Measurements from ENCODE around the gene SPAG17.

The SPAG17 gene

GRCh38 chr1:118093017-118093416 is 92.0 kb downstream of the SPAG17 start:
- Histone ChIP-seq H3K36me3 (ENCODE audit: control insufficient read depth, insufficient read depth, low read length) (no peaks in the 10 kb centered on the region), H3K27me3 (replicated peaks; ENCODE audit: control insufficient read depth, insufficient read depth, low read length, poor library complexity, severe bottlenecking) (no peaks in the 10 kb centered on the region), H3K9me3 (ENCODE audit: control insufficient read depth, low read length) (no peaks in the 10 kb centered on the region), H3K27ac (ENCODE audit: insufficient read depth, low read length, poor library complexity, severe bottlenecking) (no peak overlapping the region), H3K4me3 (ENCODE audit: insufficient read depth, low read depth, low read length, poor library complexity, severe bottlenecking) (no peak overlapping the region), H3K4me1 (ENCODE audit: control insufficient read depth, insufficient read depth, low read length, poor library complexity, severe bottlenecking) (no peaks in the 10 kb centered on the region)
- no peak for DNase-seq

- Histone ChIP-seq H3K27me3 (replicated peaks; ENCODE audit: control insufficient read depth, insufficient read depth, low read length, poor library complexity, severe bottlenecking) (no peaks in the 10 kb centered on the region), H3K36me3 (ENCODE audit: control insufficient read depth, insufficient read depth, low read length) (no peaks in the 10 kb centered on the region), H3K4me3 (ENCODE audit: insufficient read depth, low read depth, low read length, poor library complexity, severe bottlenecking) (no peak overlapping the region), H3K9me3 (ENCODE audit: control insufficient read depth, low read length) (no peaks in the 10 kb centered on the region), H3K27ac (ENCODE audit: insufficient read depth, low read length, poor library complexity, severe bottlenecking) (no peak overlapping the region), H3K4me1 (ENCODE audit: control insufficient read depth, insufficient read depth, low read length, poor library complexity, severe bottlenecking) (no peaks in the 10 kb centered on the region)
- DNase-seq, result no peak
These were observed 94.9 kb downstream of the SPAG17 start for GRCh38 chr1:118090130-118090529.

GRCh38 chr1:118085365-118085764 is 99.7 kb downstream of the SPAG17 start:
- DNase-seq, result no peak
- H3K4me3 ChIP-seq (ENCODE audit: insufficient read depth, low read depth, low read length, poor library complexity, severe bottlenecking), result no peak overlapping the region
- H3K36me3 ChIP-seq (ENCODE audit: control insufficient read depth, insufficient read depth, low read length), result no peaks in the 10 kb centered on the region
- no peaks in the 10 kb centered on the region for H3K27me3 ChIP-seq (replicated peaks; ENCODE audit: control insufficient read depth, insufficient read depth, low read length, poor library complexity, severe bottlenecking)
- no peak overlapping the region for H3K27ac ChIP-seq (ENCODE audit: insufficient read depth, low read length, poor library complexity, severe bottlenecking)
- H3K9me3 ChIP-seq (ENCODE audit: control insufficient read depth, low read length), result no peaks in the 10 kb centered on the region
- no peaks in the 10 kb centered on the region for H3K4me1 ChIP-seq (ENCODE audit: control insufficient read depth, insufficient read depth, low read length, poor library complexity, severe bottlenecking)

GRCh38 chr1:118084400-118084799 is 100.6 kb downstream of the SPAG17 start:
- no peaks in the 10 kb centered on the region for H3K36me3 ChIP-seq (ENCODE audit: control insufficient read depth, insufficient read depth, low read length)
- DNase-seq, result no peak
- H3K4me1 ChIP-seq (ENCODE audit: control insufficient read depth, insufficient read depth, low read length, poor library complexity, severe bottlenecking), result no peaks in the 10 kb centered on the region
- no peaks in the 10 kb centered on the region for H3K9me3 ChIP-seq (ENCODE audit: control insufficient read depth, low read length)
- no peaks in the 10 kb centered on the region for H3K27me3 ChIP-seq (replicated peaks; ENCODE audit: control insufficient read depth, insufficient read depth, low read length, poor library complexity, severe bottlenecking)
- no peak overlapping the region for H3K4me3 ChIP-seq (ENCODE audit: insufficient read depth, low read depth, low read length, poor library complexity, severe bottlenecking)
- H3K27ac ChIP-seq (ENCODE audit: insufficient read depth, low read length, poor library complexity, severe bottlenecking), result no peak overlapping the region

- no peaks in the 10 kb centered on the region for H3K27me3 ChIP-seq (replicated peaks; ENCODE audit: control insufficient read depth, insufficient read depth, low read length, poor library complexity, severe bottlenecking)
- no peak for DNase-seq
- no peaks in the 10 kb centered on the region for H3K9me3 ChIP-seq (ENCODE audit: control insufficient read depth, low read length)
- H3K27ac ChIP-seq (ENCODE audit: insufficient read depth, low read length, poor library complexity, severe bottlenecking), result no peak overlapping the region
- H3K4me3 ChIP-seq (ENCODE audit: insufficient read depth, low read depth, low read length, poor library complexity, severe bottlenecking), result no peak overlapping the region
- no peaks in the 10 kb centered on the region for H3K36me3 ChIP-seq (ENCODE audit: control insufficient read depth, insufficient read depth, low read length)
- H3K4me1 ChIP-seq (ENCODE audit: control insufficient read depth, insufficient read depth, low read length, poor library complexity, severe bottlenecking), result no peaks in the 10 kb centered on the region
These were observed 102.0 kb downstream of the SPAG17 start for GRCh38 chr1:118082984-118083383.

GRCh38 chr1:118081387-118081786 is 103.6 kb downstream of the SPAG17 start:
- Histone ChIP-seq H3K27me3 (replicated peaks; ENCODE audit: control insufficient read depth, insufficient read depth, low read length, poor library complexity, severe bottlenecking) (no peaks in the 10 kb centered on the region), H3K27ac (ENCODE audit: insufficient read depth, low read length, poor library complexity, severe bottlenecking) (no peak overlapping the region), H3K9me3 (ENCODE audit: control insufficient read depth, low read length) (no peaks in the 10 kb centered on the region), H3K4me1 (ENCODE audit: control insufficient read depth, insufficient read depth, low read length, poor library complexity, severe bottlenecking) (no peaks in the 10 kb centered on the region), H3K36me3 (ENCODE audit: control insufficient read depth, insufficient read depth, low read length) (no peaks in the 10 kb centered on the region), H3K4me3 (ENCODE audit: insufficient read depth, low read depth, low read length, poor library complexity, severe bottlenecking) (no peak overlapping the region)
- DNase-seq, result no peak

GRCh38 chr1:118077331-118078045 is 107.5 kb downstream of the SPAG17 start:
- no peak for DNase-seq

GRCh38 chr1:118075116-118075515 is 109.9 kb downstream of the SPAG17 start:
- Histone ChIP-seq H3K9me3 (ENCODE audit: control insufficient read depth, low read length) (no peaks in the 10 kb centered on the region), H3K4me1 (ENCODE audit: control insufficient read depth, insufficient read depth, low read length, poor library complexity, severe bottlenecking) (no peaks in the 10 kb centered on the region), H3K4me3 (ENCODE audit: insufficient read depth, low read depth, low read length, poor library complexity, severe bottlenecking) (no peak overlapping the region), H3K27me3 (replicated peaks; ENCODE audit: control insufficient read depth, insufficient read depth, low read length, poor library complexity, severe bottlenecking) (no peaks in the 10 kb centered on the region), H3K36me3 (ENCODE audit: control insufficient read depth, insufficient read depth, low read length) (no peaks in the 10 kb centered on the region), H3K27ac (ENCODE audit: insufficient read depth, low read length, poor library complexity, severe bottlenecking) (no peak overlapping the region)
- no peak for DNase-seq

More at GRCh38 chr1:118077331-118078045, 107.5 kb downstream of the SPAG17 start:
- Histone ChIP-seq H3K4me1 (ENCODE audit: control insufficient read depth, insufficient read depth, low read length, poor library complexity, severe bottlenecking) (no peaks in the 10 kb centered on the region), H3K27me3 (replicated peaks; ENCODE audit: control insufficient read depth, insufficient read depth, low read length, poor library complexity, severe bottlenecking) (no peaks in the 10 kb centered on the region), H3K27ac (ENCODE audit: insufficient read depth, low read length, poor library complexity, severe bottlenecking) (no peak overlapping the region), H3K9me3 (ENCODE audit: control insufficient read depth, low read length) (no peaks in the 10 kb centered on the region), H3K36me3 (ENCODE audit: control insufficient read depth, insufficient read depth, low read length) (no peaks in the 10 kb centered on the region), H3K4me3 (ENCODE audit: insufficient read depth, low read depth, low read length, poor library complexity, severe bottlenecking) (no peak overlapping the region)

GRCh38 chr1:118073648-118074435 is 111.2 kb downstream of the SPAG17 start:
- Histone ChIP-seq H3K27ac (ENCODE audit: insufficient read depth, low read length, poor library complexity, severe bottlenecking) (no peak overlapping the region), H3K27me3 (replicated peaks; ENCODE audit: control insufficient read depth, insufficient read depth, low read length, poor library complexity, severe bottlenecking) (no peaks in the 10 kb centered on the region), H3K4me1 (ENCODE audit: control insufficient read depth, insufficient read depth, low read length, poor library complexity, severe bottlenecking) (no peaks in the 10 kb centered on the region), H3K36me3 (ENCODE audit: control insufficient read depth, insufficient read depth, low read length) (no peaks in the 10 kb centered on the region), H3K4me3 (ENCODE audit: insufficient read depth, low read depth, low read length, poor library complexity, severe bottlenecking) (no peak overlapping the region), H3K9me3 (ENCODE audit: control insufficient read depth, low read length) (no peaks in the 10 kb centered on the region)
- DNase-seq, result no peak

GRCh38 chr1:118049981-118050380 is 135.0 kb downstream of the SPAG17 start:
- Histone ChIP-seq H3K27me3 (replicated peaks; ENCODE audit: control insufficient read depth, insufficient read depth, low read length, poor library complexity, severe bottlenecking) (no peaks in the 10 kb centered on the region), H3K4me1 (ENCODE audit: control insufficient read depth, insufficient read depth, low read length, poor library complexity, severe bottlenecking) (no peaks in the 10 kb centered on the region), H3K9me3 (ENCODE audit: control insufficient read depth, low read length) (no peaks in the 10 kb centered on the region), H3K36me3 (ENCODE audit: control insufficient read depth, insufficient read depth, low read length) (no peaks in the 10 kb centered on the region), H3K27ac (ENCODE audit: insufficient read depth, low read length, poor library complexity, severe bottlenecking) (no peak overlapping the region), H3K4me3 (ENCODE audit: insufficient read depth, low read depth, low read length, poor library complexity, severe bottlenecking) (no peak overlapping the region)
- DNase-seq, result no peak
